EL (cell line): ENCODE data around the gene ZBTB17.
A peak's percentile ranks its signal among the peaks of the same experiment; 100 is the strongest.

Experiments
- DNase-seq: peaks from one replicate; pipeline ENCODE4 v3.0.0-alpha.2; 2016

The ZBTB17 gene

GRCh38 chr1:15892857-15893599 lies 82.9 kb downstream of the ZBTB17 start:
- peak; percentile 62 for DNase-seq
